Breast epithelium (tissue), 4 donors: Measurements from ENCODE around the gene MACROD2. TPM values are rescaled to one million over a fixed set of nuclear protein-coding genes. Genes with fewer than 3 reads are reported as not detected.
"Not testable (repeated sequence)": the region's sequence is repeated elsewhere in the genome, so short reads cannot be mapped to it uniquely, and the experiment has no call there.

Experiments
- DNase-seq, 2 donors: peaks; one replicate each; pipeline ENCODE4 v3.0.0-alpha.2; 2019; ENCODE audit warnings: low spot score in 2 of 2
- H3K27ac ChIP-seq, 2 donors: fragments of 200-600 bp; sonication (generic) in 1 of 2; one replicate each; pipeline ENCODE4 v1.5.1; 2016 to 2019; ENCODE audit warnings: mild to moderate bottlenecking in 1 of 2
- H3K27me3 ChIP-seq, 2 donors: fragments of 200-600 bp; sonication (generic) in 1 of 2; one replicate each; pipeline versions ENCODE4 v1.5.1 to v1.6.0; 2017 to 2019; ENCODE audit warnings: control low read depth in 1 of 2, mild to moderate bottlenecking in 1 of 2
- H3K36me3 ChIP-seq: fragments of 200-600 bp; one replicate; pipeline ENCODE4 v1.5.1; 2019
- H3K4me1 ChIP-seq, 2 donors: fragments of 200-600 bp; sonication (generic); one replicate each; pipeline ENCODE4 v1.5.1; 2016 to 2019; ENCODE audit warnings: control low read depth in 1 of 2
- H3K4me3 ChIP-seq, 3 donors: fragments of 200-600 bp; sonication (generic); 1 replicate in 2 of 3; 2 replicates in 1 of 3; pipeline ENCODE4 v1.5.1; 2016 to 2019; ENCODE audit warnings: mild to moderate bottlenecking in 3 of 3, moderate library complexity in 2 of 3
- H3K9me3 ChIP-seq, 2 donors: fragments of 200-600 bp; sonication (generic) in 1 of 2; one replicate each; pipeline ENCODE4 v1.5.1; 2016 to 2019; ENCODE audit warnings: control low read depth in 1 of 2
- POLR2A ChIP-seq: fragments of 450-650 bp; IDR thresholded peaks from one replicate; pipeline ENCODE4 v1.6.1; 2016; ENCODE audit warnings: antibody characterized with exemption, mild to moderate bottlenecking, moderate library complexity
- POLR2AphosphoS5 ChIP-seq, 3 donors: sonication (generic); formaldehyde crosslinking; IDR thresholded peaks; one replicate each; pipeline ENCODE4 v1.6.1; 2017; ENCODE audit warnings: antibody characterized with exemption in 3 of 3
- intact Hi-C: fragments of 100-400 bp; cut with DNase I; formaldehyde crosslinking; loops from one replicate; pipeline ENCODE4 v1.15.1; 2023; ENCODE audit warnings: low total_unique reads
- total RNA-seq, 3 donors: library from RNA; depleted of rRNA; stranded (reverse); fragments of >200 nt; gene quantifications; one replicate each; pipeline ENCODE4 v1.1.0, GENCODE V29; 2016
- TF ChIP-seq, protein P1 (sequence below), 3 donors: fragments of 450-650 bp; IDR thresholded peaks; one replicate each; pipeline ENCODE4 v1.5.1; 2016 to 2017; ENCODE audit warnings: antibody characterized with exemption in 3 of 3, mild to moderate bottlenecking in 3 of 3, moderate library complexity in 3 of 3

MACROD2 gene
- total RNA-seq, 3 donors from 2014 or later = 6.7 to 26.8 (median 8.8) TPM

DNA sequence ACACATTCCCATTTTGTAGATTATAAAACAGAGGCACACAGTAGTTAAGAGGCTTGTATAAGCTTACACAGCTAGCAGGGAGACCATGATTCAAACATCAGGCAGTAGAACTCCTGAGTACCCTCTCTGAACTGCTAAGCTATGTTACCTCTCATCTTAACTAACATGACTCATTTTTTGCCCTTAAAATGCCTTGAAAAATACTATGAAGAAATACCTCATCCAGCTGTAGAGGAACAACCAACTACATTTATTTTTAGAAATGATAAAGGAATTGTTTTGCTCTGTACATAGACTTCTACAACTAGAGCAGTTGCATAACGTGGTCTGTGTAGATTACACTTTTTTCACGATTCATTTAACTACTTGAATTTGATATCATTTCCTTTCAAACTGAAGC is 240.0 kb downstream of the MACROD2 start:
- Histone ChIP-seq H3K27me3 (no peaks in the 10 kb centered on the region), H3K9me3 (no peaks in the 10 kb centered on the region), H3K27ac (no peak overlapping the region), H3K4me1 (no peaks in the 10 kb centered on the region), H3K36me3 (no peaks in the 10 kb centered on the region), H3K4me3 (no peak overlapping the region)
- TF ChIP-seq POLR2A = no peak
- TF ChIP-seq, protein P1, sequence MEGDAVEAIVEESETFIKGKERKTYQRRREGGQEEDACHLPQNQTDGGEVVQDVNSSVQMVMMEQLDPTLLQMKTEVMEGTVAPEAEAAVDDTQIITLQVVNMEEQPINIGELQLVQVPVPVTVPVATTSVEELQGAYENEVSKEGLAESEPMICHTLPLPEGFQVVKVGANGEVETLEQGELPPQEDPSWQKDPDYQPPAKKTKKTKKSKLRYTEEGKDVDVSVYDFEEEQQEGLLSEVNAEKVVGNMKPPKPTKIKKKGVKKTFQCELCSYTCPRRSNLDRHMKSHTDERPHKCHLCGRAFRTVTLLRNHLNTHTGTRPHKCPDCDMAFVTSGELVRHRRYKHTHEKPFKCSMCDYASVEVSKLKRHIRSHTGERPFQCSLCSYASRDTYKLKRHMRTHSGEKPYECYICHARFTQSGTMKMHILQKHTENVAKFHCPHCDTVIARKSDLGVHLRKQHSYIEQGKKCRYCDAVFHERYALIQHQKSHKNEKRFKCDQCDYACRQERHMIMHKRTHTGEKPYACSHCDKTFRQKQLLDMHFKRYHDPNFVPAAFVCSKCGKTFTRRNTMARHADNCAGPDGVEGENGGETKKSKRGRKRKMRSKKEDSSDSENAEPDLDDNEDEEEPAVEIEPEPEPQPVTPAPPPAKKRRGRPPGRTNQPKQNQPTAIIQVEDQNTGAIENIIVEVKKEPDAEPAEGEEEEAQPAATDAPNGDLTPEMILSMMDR (IDR thresholded peaks at IDR 0.05) = no peak
- TF ChIP-seq POLR2AphosphoS5 (IDR thresholded peaks at IDR 0.05) = no peak
- intact Hi-C loops = no loop called here
- no peak for DNase-seq

DNA sequence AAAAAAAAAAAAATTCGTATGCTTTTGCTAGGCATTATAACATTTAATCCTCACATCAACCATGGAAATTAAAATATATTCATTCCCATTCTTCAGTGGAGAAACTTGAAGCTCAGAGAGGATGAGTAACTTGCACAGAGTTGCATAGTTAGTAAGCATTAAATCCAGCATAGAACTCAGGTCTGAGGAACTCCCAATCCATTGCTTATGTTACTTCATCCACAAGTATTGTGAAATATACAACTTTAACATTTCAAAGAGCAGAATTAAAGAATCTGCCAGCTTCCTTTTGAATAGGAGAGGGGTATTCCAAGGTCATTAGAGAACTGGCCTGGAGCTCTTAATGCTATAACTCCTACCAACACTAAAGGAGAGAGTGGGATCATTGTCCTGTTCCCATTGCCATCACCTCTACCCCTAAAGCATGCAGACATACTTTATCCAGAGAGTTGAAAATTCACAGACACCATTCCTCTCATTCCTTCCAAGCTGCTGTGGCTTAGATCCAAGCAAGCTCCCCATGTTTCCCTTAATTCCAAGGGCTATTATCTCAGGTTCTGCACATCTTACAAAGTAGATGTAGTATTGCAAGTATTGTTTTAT is 250.2 kb downstream of the MACROD2 start:
- no peaks in the 10 kb centered on the region for H3K27me3 ChIP-seq
- TF ChIP-seq POLR2AphosphoS5 (IDR thresholded peaks at IDR 0.05) (no peak), POLR2A (no peak)
- TF ChIP-seq, protein P1 (IDR thresholded peaks at IDR 0.05) = no peak
- DNase-seq = no peak
- intact Hi-C loops = no loop called here
- H3K4me3 ChIP-seq = no peak overlapping the region
- no peaks in the 10 kb centered on the region for H3K4me1 ChIP-seq
- no peak overlapping the region for H3K27ac ChIP-seq
- H3K9me3 ChIP-seq = no peaks in the 10 kb centered on the region
- H3K36me3 ChIP-seq = no peaks in the 10 kb centered on the region

DNA sequence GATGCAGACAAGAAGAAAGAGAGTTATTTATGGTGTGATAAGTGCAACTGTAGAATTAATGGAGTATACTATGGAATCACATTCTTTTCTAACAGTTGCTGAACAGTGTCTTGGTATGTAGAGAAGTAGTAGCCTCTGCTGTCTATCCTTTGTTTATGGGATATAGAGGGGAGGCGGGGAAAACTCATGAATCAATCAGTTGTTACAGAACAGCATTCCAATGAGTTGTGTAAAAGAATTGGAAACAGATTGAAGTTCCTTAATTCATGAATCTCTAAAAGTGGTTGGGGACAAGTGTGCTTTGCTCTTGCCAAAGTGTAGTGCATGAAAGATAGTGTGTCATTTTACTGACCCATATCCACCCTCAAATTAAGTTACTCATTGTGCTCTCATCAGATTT is 264.4 kb downstream of the MACROD2 start:
- H3K36me3 ChIP-seq = no peaks in the 10 kb centered on the region
- no peak overlapping the region for H3K4me3 ChIP-seq
- H3K9me3 ChIP-seq = no peaks in the 10 kb centered on the region
- intact Hi-C loops = no loop called here
- TF ChIP-seq POLR2A (no peak), POLR2AphosphoS5 (IDR thresholded peaks at IDR 0.05) (no peak)
- TF ChIP-seq, protein P1 (IDR thresholded peaks at IDR 0.05) = no peak
- no peaks in the 10 kb centered on the region for H3K4me1 ChIP-seq
- H3K27me3 ChIP-seq = no peaks in the 10 kb centered on the region
- DNase-seq = no peak
- H3K27ac ChIP-seq = no peak overlapping the region

DNA sequence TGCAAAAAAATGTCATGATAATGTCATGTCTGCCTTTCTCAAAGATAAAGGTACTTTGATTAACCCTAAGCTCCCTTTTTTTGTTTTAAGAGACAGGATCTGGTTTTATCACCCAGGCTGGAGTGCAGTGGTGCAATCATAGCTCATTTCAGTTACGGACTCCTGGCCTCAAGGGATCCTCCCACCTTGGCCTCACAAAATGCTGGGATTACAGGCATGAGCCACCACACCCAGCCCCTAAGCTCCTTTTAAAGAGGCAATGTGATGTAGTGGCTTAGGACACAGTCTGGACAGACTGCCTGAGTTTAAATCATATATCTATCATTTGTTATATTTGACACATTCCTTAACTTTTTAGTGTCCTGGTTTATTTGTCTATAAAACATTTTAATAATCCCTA is 265.1 kb downstream of the MACROD2 start:
- Histone ChIP-seq H3K36me3 (no peaks in the 10 kb centered on the region), H3K27ac (no peak overlapping the region), H3K4me3 (no peak overlapping the region), H3K9me3 (no peaks in the 10 kb centered on the region), H3K4me1 (no peaks in the 10 kb centered on the region), H3K27me3 (no peaks in the 10 kb centered on the region)
- no peak for TF ChIP-seq POLR2A
- DNase-seq = no peak
- intact Hi-C loops = no loop called here

DNA sequence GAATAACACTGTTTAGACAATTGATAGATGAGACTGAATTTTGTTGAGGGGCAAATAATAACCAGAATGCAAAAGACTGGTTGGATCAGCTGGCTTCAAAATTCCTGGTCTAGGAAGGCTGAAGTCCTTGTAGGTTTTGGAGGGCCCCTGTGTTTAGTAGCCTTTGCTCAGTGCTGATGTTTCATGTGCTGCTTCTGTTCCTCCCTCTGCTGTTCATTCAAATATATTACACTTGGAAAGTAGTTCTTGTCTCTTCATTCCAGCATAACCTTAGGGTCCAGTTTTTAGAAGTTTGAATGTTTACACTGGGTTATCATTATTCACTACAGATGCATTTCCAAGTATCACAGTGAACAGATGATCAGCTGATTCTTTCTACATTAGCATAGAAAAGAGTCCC is 269.6 kb downstream of the MACROD2 start:
- H3K27me3 ChIP-seq = no peaks in the 10 kb centered on the region
- H3K9me3 ChIP-seq = no peaks in the 10 kb centered on the region
- H3K4me3 ChIP-seq = no peak overlapping the region
- H3K27ac ChIP-seq = no peak overlapping the region
- DNase-seq = no peak
- TF ChIP-seq, protein P1 (IDR thresholded peaks at IDR 0.05) = no peak
- no peak for TF ChIP-seq POLR2A
- TF ChIP-seq POLR2AphosphoS5 (IDR thresholded peaks at IDR 0.05) = no peak
- intact Hi-C loops = no loop called here
- no peaks in the 10 kb centered on the region for H3K36me3 ChIP-seq
- no peaks in the 10 kb centered on the region for H3K4me1 ChIP-seq

GRCh38 chr20:14266246-14266645 is 270.9 kb downstream of the MACROD2 start:
- Histone ChIP-seq H3K4me1 (no peaks in the 10 kb centered on the region), H3K27me3 (no peaks in the 10 kb centered on the region), H3K4me3 (no peak overlapping the region), H3K27ac (no peak overlapping the region), H3K36me3 (no peaks in the 10 kb centered on the region), H3K9me3 (no peaks in the 10 kb centered on the region)
- intact Hi-C loops = no loop called here
- TF ChIP-seq POLR2AphosphoS5 (IDR thresholded peaks at IDR 0.05) (no peak), POLR2A (no peak)
- TF ChIP-seq, protein P1 (IDR thresholded peaks at IDR 0.05) = no peak
- no peak for DNase-seq

DNA sequence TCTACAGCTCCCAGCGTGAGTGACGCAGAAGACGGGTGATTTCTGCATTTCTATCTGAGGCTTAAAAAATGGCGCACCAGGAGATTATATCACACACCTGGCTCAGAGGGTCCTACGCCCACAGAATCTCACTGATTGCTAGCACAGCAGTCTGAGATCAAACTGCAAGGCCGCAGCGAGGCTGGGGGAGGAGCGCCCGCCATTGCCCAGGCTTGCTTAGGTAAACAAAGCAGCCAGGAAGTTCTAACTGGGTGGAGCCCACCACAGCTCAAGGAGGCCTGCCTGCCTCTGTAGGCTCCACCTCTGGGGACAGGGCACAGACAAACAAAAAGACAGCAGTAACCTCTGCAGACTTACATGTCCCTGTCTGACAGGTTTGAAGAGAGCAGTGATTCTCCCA is 275.4 kb downstream of the MACROD2 start:
- intact Hi-C loops, DNase-seq, H3K4me3 ChIP-seq: not testable (repeated sequence)

More for the DNA sequence above, 275.4 kb downstream of the MACROD2 start:
- H3K27ac ChIP-seq, H3K36me3 ChIP-seq, H3K4me1 ChIP-seq, H3K9me3 ChIP-seq, H3K27me3 ChIP-seq: not testable (repeated sequence)
